NCI-H345 (cell line): ENCODE results near the gene PLEKHA5.
"Not testable (repeated sequence)": the region's sequence is repeated elsewhere in the genome, so short reads cannot be mapped to it uniquely, and the experiment has no call there.

Source experiments
- DNase-seq: peaks from one replicate; lab custom pipeline; 2025; lab: John Stamatoyannopoulos, UW

Gene PLEKHA5

GRCh38 chr12:19201661-19202060 lies 72.1 kb downstream of the PLEKHA5 start:
- no peak for DNase-seq

GRCh38 chr12:19203013-19203412 lies 73.5 kb downstream of the PLEKHA5 start:
- DNase-seq = no peak

DNA sequence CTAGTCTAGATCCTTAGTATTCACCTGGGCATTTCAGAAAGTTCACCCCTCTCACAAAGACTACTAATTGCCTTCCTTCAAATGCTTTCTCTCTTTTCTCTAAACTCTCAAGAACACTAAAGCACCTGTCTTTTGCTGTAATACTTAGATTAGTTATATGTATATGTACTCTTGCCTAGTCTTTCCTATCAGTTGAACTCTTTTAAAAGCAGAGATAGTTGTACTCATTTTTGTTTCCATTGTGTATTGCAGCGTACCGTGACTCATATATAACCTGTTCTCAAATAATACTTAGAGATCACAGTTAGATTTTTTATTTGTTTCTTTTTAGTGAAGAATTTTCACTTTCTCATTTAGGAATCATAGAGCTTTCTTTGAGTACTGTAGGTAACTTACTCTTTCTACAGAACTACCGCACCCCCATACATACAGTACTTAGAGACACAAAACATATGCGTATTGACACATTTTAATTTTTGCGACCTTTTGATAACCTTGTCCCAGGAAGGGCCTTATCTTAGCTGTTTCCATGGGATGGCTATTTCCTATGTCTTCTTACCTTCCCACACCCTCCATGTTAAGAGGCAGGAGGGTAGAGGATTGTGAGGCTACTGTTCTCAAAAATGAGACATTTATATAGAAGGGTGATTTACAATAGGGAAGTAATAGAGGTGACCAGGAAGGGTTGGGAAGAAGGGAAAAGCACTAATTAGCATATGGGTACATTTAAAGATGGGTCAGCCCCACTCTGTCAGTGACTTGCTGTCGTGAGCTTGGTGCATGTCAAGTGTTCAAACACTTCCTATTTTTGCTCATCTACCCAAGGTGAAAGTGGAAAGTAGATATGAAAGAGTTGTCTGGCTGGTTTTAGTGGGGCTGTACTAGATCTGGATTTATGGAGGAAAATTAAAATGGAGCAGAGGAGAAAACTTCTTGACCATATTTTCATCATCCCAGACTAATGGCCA lies 74.3 kb downstream of the PLEKHA5 start:
- DNase-seq = no peak

DNA sequence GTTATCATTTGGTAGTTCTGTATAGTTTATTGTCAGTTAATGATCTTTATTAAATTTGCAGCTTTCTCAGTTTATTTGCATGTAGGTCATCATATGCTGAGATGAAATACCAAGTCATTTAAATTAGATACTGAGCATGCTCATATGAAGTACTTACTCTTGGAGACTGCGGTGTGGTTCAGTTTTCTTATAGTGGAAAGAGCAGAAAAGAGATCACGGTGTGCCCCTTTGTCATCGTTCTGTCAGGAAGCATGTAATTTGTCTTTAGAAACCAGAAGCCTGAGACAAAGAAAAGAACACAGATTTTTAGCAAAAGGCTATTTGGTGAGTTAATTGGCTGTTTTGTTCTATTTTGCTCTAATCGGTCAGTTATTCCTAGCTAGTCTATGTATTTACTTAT lies 75.6 kb downstream of the PLEKHA5 start:
- DNase-seq = no peak

GRCh38 chr12:19206493-19207077 lies 77.1 kb downstream of the PLEKHA5 start:
- DNase-seq = no peak

GRCh38 chr12:19208456-19208855 lies 78.9 kb downstream of the PLEKHA5 start:
- no peak for DNase-seq

DNA sequence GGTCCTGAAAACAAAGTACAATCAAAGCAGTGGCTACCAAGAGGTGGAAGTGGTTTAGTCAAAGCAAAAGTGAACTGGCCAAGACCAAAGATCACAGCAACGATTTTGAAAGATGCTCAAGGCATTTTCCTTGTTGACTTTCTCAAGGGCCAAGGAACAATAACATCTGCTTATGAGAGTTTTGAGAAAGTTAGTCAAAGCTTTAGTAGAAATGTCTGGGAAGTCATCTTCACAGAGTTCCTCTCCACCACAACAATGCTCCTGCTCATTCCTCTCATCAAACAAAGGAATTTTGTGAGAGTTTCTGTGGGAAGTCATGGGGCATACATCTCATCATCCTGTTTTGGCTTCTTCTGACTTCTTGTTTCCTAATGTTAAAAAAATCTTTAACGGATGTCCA lies 80.1 kb downstream of the PLEKHA5 start:
- DNase-seq = no peak

DNA sequence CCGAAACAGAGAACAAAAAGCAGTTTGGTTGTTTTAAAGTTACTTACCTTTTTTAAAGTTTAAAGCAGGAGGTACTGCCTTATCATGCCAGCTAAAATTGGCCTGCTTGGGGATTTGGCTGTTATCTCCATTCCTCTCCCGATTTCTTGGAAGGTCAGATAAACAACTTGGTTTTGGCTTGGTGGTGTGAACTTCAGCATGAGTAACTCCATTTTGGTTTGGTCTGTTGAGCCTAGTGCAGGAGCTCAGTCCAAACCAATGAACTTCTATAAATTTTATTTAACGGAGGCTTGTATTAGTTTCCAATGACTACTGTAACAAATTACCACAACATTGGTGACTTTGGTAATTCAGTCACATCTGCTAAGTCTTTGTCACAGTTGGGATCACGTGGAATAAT lies 82.3 kb downstream of the PLEKHA5 start:
- no peak for DNase-seq

DNA sequence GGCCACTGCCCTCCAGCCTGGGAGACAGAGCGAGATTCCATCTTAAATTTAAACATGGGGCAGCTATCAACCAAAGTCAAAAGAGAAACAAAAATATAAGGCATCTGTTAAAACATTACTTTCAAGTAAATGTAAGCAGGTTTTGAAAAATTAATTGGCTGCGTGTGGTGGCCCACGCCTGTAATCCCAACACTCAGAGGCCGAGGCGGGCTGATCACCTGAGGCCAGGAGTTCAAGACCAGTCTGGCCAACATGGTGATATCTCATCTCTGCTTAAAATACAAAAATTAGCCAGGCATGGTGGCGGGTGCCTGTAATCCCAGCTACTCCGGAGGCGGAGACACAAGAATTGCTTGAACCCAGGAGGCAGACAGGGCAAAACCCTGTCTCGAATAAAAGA lies 82.7 kb downstream of the PLEKHA5 start:
- no peak for DNase-seq

DNA sequence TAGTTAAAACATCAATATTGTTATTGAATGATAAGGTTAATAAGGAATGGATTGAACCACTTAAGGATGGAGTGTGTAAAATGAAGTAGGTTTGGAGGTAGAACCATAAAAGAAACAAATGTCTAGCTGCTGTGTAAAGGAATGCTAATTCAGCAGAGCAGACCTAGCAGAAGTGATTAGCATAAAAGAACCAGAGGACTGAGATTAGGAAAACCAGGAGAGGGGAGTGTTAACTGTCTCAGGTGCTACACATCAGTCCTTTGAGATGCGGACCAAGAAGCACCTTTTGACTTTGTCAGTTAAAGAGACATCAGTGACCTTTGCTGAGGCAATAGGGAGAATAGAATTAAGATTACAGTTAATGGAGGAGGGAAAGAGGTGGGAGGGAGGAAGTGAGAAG lies 84.5 kb downstream of the PLEKHA5 start:
- DNase-seq = no peak

DNA sequence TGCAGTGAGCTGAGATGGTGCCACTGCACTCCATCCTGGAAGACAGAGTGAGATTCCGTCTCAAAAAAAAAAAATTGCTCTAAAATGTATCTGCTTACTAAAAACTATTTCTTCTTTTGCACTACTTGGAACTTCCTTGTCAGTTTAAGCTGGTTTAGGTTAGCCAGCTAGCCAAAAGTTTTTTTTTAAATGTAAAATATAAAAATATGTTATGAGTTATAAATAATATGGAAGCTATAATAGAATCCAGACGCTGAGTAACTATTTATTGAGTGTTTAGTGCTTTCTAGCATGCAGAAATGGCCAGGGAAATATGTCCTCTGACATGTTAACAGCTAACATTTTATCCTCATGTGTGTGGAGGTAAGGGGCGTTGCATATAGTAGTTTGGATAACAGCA lies 85.6 kb downstream of the PLEKHA5 start:
- DNase-seq = no peak

- no peak for DNase-seq
Measured at GRCh38 chr12:19217446-19217845, 87.9 kb downstream of the PLEKHA5 start.

GRCh38 chr12:19220205-19220604 lies 90.7 kb downstream of the PLEKHA5 start:
- DNase-seq = no peak

DNA sequence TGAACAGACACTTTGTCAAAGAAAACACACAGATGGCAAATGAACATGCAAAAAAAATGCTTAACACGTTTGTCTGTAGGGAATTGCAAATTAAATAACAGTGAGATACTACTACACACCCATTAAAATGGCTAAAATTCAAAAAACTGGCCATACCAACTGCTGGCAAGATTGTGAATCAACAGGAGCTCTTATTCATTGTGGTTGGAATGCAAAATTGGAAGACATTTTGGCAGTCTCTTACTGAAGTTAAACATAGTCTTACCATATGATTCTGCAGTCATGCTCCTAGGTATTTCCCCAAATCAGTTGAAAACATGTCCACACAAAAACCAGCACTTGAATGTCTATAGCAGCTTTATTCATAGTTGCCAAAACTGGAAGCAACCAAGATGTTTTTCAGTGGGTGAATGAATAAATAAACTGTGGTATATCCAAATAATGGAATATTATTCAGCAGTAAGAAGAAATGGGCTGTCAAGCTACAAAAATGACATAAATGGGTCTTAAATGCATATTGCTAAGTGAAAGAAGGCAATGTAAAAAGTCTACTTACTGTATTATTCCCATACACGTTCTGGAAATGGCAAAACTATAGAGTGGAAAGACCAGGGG lies 91.4 kb downstream of the PLEKHA5 start:
- no peak for DNase-seq

- no peak for DNase-seq
Measured at GRCh38 chr12:19222558-19222957, 93.0 kb downstream of the PLEKHA5 start.

DNA sequence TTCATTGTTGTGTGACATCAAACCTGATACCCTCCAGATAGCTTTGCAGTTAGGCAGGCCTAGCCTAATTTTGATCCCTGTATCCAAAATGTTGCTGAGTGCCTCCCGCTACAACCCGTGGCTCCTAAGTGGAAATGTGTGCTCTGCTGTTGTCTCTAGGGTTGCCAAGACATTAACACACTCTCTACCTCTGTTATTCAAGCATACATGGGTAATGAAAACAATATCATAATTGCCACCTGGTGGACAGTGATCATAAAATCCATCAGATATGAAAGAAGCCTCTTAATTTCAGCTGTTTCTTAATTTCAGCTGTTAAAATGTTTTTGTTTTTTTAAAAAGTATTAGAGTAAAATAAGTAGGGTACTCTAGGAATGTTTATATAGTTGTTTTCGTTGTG lies 93.5 kb downstream of the PLEKHA5 start:
- no peak for DNase-seq

DNA sequence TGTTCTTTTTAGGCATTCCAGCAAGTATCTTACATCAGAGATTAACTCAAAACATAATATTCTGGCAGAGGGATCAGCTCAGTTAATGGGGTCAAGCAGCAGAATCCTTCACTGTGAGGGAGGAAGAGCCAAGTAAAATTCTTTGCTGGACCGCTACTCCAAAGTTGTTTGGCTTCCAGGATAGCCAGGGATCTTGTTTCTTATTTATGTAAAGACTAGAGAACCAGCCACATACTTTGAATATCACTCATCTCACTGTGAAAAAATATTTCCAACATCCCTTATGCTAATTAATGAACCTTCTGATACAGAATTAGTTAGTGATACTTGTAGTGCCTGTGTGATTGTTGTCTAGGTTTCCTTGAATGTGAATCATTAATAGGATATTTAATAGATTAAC lies 94.2 kb downstream of the PLEKHA5 start:
- DNase-seq = no peak

DNA sequence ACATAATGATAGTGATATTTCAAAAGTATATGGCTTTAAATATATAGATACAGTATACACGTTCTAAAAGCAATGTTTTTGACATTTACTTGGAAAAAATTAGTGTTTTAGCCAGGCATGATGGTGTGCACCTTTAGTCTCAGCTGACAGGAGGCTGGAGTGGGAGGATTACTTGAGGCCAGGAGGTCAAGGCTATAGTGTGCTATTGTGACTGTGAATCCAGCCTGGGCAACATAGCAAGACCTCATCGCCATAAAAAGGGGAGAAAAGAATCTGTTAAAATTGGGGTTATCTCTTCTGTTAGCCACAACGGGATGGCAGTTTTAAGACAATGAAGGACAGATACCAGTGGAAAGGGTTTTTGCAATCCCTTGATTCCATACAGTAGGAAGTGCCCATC lies 95.2 kb downstream of the PLEKHA5 start:
- no peak for DNase-seq

DNA sequence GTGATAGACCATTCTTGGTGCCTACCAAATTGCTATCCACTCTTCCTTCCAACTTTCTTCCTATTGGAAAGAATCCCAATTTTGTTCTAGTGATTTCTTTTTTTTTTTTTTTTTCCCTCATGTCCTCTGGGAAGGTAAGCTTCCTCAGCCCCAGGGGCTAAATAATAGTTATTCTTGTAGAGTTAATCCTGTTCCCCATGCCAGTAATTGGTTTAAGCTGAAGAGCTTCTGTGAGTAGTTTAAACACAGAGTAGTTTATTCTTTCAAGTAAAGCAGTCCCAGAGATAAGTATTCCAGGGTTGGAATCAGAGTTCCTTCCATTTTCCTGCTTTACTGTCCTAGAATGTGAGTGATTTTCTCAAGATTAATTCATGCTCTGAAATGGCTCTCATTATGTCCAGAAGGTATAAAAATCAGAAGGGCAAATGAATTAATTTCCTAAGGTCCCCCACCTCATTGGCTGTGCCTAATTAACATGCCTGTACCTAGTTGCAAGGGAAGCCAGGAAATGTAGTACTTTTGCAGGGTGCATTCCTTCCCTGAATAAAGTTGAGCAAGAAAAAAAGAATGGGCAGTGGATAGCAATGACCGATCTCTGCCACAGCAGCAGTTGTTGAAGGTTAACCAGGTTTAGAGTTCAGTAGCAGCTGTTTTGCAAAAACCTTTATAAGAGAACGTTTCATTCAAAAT lies 97.8 kb downstream of the PLEKHA5 start:
- no peak for DNase-seq

DNA sequence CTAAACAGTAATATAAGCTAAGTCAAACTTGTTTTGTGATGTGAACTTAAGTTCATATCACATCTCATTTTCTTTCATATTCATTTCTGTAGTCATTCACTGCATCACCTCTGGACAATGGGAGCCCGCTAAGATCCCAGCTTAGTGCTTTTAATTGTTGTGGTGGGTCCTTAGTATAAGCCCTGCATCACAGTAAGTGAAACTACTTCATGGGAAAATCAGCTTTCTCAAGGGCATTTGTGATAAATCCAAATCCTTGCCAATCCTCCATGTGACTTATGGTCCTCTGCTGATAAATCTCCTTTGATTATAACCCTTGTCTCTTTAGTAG lies 98.3 kb downstream of the PLEKHA5 start:
- no peak for DNase-seq

- not testable (repeated sequence) for DNase-seq
Measured at GRCh38 chr12:19229021-19229420, 99.5 kb downstream of the PLEKHA5 start.

GRCh38 chr12:19230299-19230866 lies 100.8 kb downstream of the PLEKHA5 start:
- no peak for DNase-seq
